HG03520 (cell line): ENCODE results near the gene TAF11L9.
"Not testable (repeated sequence)": the region's sequence is repeated elsewhere in the genome, so short reads cannot be mapped to it uniquely, and the experiment has no call there.

Experiments used
- ATAC-seq: cut with Tn5 transposase; IDR thresholded peaks from one replicate; pipeline ENCODE4 v1.9.1; 2021; ENCODE audit warnings: mild to moderate bottlenecking, moderate library complexity; ENCODE audit not compliant: unreplicated experiment

Gene TAF11L9

DNA sequence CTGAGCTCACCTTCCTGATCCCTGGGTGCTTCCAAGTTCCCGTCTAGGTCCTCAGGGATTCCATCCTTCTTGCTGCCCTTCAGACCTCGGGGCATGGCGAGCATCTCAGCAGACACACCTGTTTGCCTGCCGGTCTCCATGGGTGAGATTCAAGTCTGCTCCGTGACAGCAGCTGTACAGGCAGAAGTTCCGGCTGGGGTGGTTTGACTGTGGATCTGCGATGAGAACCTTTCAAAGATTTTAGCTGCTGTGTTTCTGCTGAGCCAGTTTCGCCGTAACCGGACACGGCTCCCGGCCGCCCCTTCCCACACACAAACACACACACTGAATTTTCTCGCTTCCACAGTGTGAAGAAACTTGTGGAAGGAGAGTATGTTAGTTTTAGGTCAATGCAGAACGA lies at the start of gene TAF11L9:
TSS of gene TAF11L9 (minus strand) at position 140 of the 400 bp plus-strand sequence.
- not testable (repeated sequence) for ATAC-seq

DNA sequence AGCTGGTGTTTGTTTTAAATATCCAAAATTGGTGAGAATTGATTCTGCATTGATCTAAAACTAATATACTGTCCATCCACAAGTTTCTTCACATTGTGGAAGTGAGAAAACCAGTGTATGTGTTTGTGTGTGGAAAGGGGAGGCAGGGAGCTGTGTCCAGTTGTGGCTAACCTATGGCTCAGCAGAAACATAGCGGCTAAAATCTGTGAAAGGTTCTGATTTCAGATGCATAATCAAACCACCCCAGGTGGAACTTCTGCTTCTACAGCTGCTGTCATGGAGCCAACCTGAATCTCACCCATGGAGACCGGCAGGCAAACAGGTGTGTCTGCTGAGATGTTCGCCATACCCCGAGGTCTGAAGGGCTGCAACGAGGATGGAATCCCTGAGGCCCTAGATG lies 40.0 kb upstream of the TAF11L9 start, which contains the start of gene TAF11L14:
TSS of gene TAF11L14 (plus strand) at position 301 of the 400 bp plus-strand sequence.
- no peak for ATAC-seq

DNA sequence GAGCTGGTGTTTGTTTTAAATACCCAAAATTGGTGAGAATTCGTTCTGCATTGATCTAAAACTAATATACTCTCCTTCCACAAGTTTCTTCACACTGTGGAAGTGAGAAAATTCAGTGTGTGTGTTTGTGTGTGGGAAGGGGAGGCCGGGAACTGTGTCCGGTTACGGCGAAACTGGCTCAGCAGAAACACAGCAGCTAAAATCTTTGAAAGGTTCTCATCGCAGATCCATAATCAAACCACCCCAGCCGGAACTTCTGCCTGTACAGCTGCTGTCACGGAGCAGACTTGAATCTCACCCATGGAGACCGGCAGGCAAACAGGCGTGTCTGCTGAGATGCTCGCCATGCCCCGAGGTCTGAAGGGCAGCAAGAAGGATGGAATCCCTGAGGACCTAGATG lies 37.6 kb upstream of the TAF11L9 start, which contains the start of gene TAF11L13:
TSS of gene TAF11L13 (plus strand) at position 301 of the 400 bp plus-strand sequence.
- not testable (repeated sequence) for ATAC-seq

DNA sequence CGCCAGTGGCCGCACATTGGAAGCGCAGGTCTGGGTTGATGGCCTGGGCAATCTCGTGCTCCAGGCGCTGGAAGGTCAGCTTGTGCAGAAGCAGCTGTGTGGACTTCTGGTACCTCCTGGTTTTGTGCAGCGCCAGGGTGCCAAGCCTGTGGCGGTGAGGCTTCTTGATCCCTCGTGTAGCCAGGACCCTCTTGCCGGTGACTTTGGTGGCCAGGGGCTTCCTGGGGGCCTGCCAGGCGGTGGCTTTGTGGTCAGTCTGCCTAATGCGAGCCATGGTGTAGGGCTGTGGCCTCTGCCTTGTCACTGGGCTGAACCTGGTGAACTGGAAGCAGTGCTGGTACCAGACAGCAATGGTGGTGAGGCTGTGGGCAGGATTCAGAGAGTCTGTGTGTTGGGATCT lies 31.5 kb upstream of the TAF11L9 start:
- no peak for ATAC-seq

DNA sequence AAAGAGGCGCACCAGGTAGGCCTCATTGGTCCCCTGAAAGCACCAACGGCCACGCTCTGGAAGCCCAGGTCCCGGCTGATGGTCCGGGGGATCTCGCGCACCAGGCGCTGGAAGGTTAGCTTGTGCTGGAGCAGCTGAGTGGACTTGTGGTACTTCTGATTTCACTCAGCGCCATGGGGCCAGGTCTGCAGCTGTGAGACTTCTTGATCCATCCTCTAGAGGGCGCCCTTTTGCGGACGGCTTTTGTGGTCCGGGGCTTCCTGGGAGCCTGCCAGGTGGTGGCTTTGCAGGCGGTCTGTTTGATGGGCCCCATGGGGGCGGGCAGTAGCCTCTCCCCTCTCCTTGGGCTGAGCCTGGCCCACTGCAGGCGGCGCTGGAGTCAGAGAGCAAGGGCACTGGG lies 26.4 kb upstream of the TAF11L9 start:
- ATAC-seq = no peak

DNA sequence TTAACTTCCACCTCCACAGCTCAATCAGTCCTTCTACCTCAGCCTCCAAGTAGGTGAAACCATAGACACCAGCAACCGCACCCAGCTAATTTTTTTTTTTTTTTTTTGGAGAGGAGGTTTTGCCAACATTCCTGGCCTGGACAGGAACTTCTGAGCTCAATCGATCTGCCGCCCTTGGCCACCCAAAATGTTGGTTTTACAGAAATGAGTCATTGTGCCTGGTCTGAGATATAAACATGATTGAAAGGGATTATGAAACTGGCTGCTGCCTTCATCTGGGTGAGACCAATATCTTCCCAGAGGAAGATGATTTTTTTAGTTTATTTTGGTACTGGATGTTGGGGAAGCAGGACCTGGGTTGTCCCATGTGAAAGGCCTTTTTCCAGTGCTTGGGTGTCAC lies 25.2 kb upstream of the TAF11L9 start:
- no peak for ATAC-seq

DNA sequence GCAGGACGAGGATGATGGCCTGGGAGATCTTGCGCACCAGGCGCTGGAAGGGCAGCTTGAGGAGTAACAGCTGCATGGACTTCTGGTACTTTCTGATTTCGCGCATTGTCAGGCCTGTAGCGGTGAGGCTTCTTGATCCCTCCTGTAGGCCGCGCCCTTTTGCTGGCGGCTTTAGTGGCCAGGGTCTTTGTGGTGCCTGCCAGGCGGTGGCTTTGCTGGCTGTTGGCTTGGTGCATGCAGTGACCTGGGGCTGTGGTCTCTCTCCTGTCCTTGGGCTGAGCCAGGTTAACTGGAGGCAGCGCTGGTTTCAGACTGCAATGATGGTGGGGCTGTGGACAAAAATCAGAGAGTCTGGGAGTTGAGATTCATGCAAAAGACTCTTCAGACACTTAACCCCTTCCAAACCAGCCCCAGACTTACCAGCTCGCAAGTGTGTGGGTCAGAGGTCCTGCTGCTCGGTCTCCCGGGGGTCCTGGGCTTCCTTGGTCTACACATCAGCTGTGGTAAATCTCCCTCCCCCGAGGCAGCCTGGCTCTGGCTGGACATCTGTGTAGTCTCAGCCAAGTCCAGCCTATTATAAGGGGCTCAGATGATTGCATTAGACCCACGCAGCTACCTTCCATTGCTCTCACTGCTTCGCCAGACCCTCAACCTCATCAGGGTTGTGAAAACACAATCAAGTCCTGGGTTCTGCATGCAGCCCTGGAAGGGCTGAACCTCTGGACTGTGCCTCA lies 20.8 kb upstream of the TAF11L9 start:
- no peak for ATAC-seq

DNA sequence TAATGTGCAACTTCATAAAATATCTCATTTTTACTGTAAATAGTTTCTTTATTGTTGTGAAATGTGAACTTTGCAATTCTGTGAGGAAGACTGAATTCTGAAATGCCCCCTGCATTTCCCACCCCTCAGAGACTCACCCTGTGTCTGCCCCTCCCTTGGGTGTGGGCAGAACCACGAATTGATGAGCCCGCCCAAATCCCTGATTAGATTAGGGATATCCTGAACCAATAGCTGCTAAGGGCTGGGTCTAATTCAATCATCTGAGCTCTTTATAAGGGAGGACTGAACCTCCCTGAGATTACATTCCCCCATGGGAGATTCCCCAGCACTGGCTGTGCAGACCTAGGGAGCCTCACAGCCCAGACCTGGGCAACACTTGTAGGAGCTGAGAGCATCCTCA lies 15.9 kb upstream of the TAF11L9 start, which contains the start of gene TAF11L12:
TSS of gene TAF11L12 (plus strand) at position 301 of the 400 bp plus-strand sequence.
- ATAC-seq = not testable (repeated sequence)

DNA sequence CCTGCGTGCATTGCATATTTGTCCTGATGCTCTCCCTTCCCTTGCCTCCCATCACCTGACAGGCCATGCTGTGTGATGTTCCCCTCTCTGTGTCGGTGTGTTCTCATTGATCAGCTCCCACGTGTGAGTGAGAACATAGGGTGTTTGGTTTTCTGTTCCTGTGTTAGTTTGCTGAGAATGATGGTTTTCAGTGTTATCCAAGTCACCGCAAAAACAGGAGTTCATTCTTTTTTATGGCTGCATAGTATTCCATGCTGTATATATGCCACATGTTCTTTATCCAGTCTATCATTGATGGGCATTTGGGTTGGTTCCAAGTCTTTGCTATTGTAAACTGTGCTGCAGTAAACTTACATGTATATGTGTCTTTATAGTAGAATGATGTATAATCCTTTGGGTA lies 13.3 kb upstream of the TAF11L9 start:
- ATAC-seq = not testable (repeated sequence)

DNA sequence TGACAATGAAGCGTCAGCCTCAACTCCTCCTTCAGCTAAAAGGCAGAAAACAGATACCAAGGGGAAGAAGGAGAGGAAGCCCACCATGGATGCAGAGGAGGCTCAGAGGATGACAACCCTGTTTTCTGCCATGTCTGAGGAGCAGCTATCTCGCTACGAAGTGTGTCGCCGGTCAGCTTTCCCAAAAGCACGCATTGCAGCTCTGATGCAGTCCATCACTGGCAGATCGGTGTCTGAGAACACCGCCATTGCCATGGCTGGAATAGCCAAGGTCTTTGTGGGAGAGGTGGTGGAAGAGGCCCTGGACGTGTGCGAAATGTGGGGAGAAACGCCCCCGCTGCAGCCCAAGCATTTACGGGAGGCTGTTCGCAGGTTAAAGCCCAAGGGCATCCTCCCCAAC lies 10.8 kb upstream of the TAF11L9 start:
- ATAC-seq = no peak

DNA sequence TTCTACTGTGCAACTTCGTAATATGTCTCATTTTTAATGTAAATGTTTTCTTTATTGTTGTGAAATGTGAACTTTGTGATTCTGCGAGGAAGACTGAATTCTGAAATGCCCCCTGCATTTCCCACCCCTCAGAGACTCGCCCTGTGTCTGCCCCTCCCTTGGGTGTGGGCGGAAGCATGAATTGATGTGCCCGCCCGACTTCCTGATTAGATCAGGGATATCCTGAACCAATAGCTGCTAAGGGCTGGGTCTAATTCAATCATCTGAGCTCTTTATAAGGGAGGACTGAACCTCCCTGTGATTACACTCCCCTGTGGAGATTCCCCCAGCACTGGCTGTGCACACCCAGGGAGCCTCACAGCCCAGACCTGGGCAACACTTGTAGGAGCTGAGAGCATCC lies 9.7 kb upstream of the TAF11L9 start, which contains the start of gene TAF11L11:
TSS of gene TAF11L11 (plus strand) at position 304 of the 400 bp plus-strand sequence.
- ATAC-seq = not testable (repeated sequence)

DNA sequence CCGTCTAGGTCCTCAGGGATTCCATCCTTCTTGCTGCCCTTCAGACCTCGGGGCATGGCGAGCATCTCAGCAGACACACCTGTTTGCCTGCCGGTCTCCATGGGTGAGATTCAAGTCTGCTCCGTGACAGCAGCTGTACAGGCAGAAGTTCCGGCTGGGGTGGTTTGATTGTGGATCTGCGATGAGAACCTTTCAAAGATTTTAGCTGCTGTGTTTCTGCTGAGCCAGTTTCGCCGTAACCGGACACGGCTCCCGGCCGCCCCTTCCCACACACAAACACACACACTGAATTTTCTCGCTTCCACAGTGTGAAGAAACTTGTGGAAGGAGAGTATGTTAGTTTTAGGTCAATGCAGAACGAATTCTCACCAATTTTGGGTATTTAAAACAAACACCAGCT lies 3.5 kb upstream of the TAF11L9 start, which contains the start of gene TAF11L10:
TSS of gene TAF11L10 (minus strand) at position 101 of the 400 bp plus-strand sequence.
- ATAC-seq = not testable (repeated sequence)

DNA sequence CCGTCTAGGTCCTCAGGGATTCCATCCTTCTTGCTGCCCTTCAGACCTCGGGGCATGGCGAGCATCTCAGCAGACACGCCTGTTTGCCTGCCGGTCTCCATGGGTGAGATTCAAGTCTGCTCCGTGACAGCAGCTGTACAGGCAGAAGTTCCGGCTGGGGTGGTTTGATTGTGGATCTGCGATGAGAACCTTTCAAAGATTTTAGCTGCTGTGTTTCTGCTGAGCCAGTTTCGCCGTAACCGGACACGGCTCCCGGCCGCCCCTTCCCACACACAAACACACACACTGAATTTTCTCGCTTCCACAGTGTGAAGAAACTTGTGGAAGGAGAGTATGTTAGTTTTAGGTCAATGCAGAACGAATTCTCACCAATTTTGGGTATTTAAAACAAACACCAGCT lies 3.3 kb downstream of the TAF11L9 start, which contains the start of gene TAF11L8:
TSS of gene TAF11L8 (minus strand) at position 101 of the 400 bp plus-strand sequence.
- ATAC-seq = not testable (repeated sequence)

DNA sequence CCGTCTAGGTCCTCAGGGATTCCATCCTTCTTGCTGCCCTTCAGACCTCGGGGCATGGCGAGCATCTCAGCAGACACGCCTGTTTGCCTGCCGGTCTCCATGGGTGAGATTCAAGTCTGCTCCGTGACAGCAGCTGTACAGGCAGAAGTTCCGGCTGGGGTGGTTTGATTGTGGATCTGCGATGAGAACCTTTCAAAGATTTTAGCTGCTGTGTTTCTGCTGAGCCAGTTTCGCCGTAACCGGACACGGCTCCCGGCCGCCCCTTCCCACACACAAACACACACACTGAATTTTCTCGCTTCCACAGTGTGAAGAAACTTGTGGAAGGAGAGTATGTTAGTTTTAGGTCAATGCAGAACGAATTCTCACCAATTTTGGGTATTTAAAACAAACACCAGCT lies 8.5 kb downstream of the TAF11L9 start, which contains the start of gene TAF11L7:
TSS of gene TAF11L7 (minus strand) at position 101 of the 400 bp plus-strand sequence.
- ATAC-seq = not testable (repeated sequence)
